NAMALWA (cell line): ENCODE results near the gene SPI1.

Experiments used
- DNase-seq: peaks from one replicate; pipeline ENCODE4 v3.0.0-alpha.2; 2015; ENCODE audit warnings: low spot score

Gene SPI1

DNA sequence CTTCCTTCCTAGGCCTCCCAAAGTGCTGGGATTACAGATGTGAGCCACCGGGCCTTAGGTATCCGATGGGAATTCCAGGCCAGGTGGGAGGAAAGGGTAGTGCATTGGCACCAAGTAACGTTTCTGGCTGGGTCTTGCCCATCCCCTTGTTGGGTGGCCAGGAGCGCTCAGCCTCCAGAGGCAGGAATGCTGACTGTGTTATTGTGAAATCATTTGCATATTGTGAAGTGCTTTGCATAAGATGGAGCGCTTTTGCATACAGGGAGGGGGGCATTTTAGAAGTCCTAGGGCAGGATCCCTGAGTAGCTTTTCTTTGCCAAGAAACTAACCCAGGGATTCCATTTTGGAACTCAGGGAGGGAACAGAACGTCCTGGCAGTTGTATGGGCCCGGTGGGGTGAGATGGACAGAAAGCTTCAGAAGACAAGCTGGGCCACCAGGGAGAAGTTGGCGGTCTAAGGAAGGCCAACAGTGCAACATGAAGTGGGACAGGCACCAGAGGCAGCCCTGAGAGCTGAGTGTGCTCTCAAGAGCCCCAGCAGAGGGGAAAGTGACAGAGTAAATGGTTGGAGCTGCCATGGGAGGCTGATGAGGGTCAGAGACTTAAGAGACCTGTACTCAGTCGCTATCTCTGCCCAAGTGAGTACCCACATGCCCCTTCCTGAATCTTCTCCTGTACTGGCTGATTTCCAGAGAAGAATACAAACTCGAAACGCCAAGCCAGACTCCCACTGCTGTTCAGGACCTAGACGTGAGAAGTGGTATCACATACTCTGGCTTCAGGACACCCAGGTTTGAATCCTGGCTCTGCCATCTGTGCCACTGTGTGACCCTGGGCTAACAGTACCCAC is 28.8 kb upstream of the SPI1 start:
- peak; percentile 69 for DNase-seq

GRCh38 chr11:47403571-47403970 is 25.2 kb upstream of the SPI1 start:
- DNase-seq = no peak

GRCh38 chr11:47403135-47403534 is 24.8 kb upstream of the SPI1 start:
- no peak for DNase-seq

GRCh38 chr11:47400768-47401279 is 22.5 kb upstream of the SPI1 start:
- DNase-seq = peak; percentile 88

- peak; percentile 71 for DNase-seq
Measured at GRCh38 chr11:47399860-47400767, 21.8 kb upstream of the SPI1 start.

DNA sequence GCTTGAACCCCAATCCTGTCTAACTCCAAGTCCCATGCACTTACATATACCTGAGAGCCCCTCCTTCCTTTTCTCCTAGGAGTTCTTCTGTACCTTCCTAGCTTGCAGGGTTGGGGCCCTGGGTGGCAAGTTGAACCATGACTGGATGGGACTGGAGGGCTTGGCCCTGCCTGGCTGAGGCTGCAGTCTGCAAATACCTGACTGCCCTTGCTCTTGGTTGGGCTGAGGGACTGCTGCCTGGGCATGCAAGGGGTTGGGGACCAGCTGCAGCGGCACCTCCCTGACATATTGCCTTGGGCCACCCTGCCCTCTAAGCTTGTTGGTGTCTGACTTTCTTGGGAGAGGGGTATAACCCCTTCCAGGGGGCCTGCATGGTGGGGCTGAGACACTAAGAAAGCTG is 20.2 kb upstream of the SPI1 start:
- DNase-seq = no peak

GRCh38 chr11:47398011-47398410 is 19.7 kb upstream of the SPI1 start:
- no peak for DNase-seq

GRCh38 chr11:47396049-47396320 is 17.6 kb upstream of the SPI1 start:
- no peak for DNase-seq

DNA sequence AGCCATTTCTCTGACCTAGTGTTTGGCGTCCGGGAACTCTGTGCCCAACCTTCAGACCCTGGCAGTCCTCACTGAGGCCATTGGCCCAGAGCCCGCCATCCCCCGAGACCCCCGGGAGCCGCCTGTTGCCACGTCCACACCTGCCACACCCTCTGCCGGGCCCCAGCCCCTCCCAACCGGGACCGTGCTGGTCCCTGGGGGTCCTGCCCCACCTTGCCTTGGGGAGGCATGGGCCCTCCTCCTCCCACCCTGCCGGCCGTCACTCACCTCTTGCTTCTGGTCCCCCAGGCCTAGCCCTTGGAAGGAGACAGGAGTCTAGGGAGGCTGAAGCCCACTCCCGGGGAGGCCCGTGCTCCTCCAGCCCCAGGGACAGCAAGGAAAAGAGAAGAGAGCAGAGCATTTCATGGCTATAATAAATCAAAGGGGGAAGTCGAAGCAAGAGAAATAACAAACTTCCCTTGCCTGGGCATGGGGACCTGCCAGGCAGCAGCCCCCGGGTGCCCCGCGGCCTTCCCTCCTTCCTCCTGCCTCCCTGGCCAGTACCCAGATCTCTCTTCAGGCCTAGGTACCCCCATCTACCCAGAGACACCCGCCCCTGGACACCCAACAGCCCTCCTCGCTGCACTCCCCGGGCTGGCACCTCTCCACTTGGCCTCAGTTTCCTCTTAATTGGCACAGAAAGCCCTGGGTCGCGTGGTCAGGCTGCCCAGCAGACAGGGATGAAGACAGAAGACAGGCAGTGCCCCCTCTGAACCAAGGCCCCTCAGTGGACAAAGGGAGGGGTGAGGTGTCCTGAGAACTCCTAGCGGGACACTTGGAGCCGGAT is 17.1 kb upstream of the SPI1 start:
- DNase-seq = peak; percentile 48

DNA sequence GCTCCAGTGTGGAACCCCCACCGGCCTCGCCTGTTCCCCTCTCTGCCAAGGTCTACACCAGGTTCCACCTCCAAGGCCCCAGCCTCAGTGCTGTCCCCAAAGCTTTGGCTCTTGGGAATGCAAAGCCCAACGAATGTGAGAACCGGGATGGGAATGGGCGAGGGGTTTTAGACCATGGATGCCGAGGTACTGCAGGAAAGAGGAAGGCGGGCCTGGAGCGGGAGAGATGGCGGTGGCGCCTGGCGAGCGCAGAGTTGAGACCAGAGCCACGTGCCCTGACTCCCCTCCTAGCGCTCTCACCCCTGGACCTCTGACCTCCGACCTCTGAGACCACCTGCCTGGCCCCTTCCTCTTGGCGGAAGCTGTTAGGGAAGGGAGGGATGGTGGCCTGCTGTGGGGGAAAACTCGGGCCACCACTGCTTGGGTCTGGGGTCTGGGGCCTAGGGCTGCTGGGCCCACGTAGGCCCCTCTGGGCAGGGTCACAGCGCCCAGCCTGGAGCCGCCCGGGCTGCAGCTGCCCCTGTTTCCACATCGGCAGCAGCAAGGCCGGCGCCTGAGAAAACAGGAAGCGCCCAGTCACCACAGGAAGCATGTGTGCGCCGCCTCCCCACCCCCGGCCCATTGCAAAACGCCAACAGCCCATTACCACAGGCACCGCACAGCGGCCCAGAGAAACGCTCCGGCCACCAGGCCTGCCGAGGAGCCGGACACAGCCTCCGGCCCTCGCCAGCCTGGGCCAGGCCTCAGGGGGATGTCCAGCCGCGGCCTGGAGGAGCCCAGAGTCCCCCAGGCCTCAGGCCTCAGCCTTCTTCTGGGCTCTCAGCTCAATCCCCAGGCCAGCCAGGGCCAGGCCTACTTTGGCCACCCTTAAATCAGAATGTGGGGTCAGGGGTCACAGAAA is 16.2 kb upstream of the SPI1 start:
- peak; percentile 80 for DNase-seq

GRCh38 chr11:47394050-47394321 is 15.6 kb upstream of the SPI1 start:
- DNase-seq = no peak

DNA sequence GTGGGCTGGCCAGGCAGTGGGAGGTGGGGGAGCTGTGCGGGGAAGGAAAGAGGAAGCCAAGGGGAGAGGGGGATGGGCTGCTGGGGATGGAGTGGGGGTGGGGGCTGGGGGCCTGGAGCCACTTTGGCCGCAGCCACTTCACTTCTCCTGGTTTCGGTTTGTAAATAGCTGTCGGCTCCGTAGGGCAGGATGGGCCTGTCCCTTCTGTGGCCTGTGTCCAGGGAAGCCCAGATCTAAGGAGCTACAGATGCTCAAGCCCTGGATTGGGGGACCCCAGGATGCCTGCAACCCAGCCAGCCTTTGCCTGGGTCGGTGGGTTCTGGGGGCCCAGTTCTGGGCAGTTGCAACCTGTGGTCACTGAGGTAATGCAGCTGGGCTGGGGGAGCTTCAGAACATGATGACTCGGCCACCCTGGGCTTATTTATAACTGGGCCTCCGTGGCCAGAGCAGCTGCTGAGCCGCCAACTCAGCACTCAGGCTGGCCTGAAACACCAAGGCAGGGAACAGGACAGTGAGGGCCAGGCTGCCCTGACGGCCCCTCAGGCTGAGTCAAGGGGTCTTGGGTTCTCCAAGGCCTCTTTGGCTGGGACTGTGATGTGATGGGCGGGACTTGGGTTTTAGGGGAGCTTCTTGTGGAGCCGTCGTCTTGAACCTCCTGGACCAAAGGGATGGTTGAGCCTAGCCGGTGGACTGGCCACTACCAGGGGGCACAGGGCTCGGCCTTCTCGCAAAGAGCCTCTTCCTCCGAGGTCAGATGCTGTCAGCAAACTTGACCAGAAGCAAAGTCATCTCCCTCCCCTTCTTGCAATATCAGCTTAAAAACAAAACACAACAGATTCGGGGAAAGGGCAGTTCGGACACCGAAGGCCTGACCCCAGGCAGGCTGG is 15.1 kb upstream of the SPI1 start:
- DNase-seq = no peak

- no peak for DNase-seq
Measured at GRCh38 chr11:47392546-47393162, 14.3 kb upstream of the SPI1 start.

DNA sequence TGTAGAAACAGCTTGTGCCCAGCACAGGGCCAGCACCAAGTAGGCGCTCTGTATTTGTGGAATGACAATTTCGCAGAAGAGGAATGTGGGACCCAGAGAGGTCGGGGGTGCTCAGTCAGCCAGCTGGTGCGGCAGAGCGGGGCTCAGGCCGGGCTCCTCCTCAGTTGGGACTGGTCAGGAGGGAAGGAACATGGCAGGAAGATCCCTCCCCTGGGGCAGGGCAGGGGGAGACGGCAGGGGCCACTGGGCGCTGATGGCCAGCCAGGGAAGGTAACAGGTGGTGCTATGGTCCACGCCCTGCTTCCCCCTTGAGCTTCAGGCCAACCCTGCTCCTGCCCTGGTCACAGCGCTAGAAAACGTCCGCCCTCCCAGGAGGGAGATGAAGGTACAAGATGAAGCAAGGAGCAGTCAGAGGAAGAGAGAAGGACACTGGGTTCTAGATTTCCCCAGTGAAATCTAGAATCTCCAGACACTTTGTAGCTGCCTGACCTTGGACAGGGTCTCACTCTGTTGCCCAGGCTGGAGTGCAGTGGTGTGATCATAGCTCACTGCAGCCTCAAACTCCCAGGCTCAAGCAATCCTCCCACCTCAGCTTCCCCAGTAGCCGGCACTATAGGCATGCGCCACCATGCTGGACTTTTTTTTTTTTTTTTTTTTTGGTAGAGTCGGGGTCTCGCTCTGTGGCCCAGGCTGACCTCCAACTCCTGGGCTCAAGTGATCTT is 13.5 kb upstream of the SPI1 start:
- no peak for DNase-seq

DNA sequence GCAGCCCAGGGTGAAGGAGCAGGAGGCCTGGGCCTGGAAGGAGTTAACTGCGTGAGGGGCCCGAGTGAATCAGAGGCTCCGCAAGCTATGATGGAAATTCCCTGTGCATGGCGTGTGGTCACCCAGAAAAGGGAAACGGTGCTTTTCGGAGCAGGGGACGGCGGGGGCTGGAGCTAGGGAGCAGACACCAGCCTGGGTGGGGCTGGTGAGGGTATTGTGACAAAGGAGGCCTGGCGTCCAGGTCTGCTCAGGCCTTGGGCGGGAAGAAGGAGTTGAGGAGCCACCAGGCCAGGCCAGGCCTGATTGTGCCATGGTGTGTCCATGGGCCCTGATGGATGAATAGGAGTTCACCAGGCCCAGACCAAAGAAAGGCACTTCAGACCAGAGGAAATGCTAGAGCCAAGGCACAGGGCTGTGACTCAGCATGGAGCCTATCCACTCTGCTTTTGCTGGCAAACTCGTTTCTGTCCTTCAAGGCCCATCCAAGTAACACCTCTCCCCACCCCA is 12.8 kb upstream of the SPI1 start:
- no peak for DNase-seq

DNA sequence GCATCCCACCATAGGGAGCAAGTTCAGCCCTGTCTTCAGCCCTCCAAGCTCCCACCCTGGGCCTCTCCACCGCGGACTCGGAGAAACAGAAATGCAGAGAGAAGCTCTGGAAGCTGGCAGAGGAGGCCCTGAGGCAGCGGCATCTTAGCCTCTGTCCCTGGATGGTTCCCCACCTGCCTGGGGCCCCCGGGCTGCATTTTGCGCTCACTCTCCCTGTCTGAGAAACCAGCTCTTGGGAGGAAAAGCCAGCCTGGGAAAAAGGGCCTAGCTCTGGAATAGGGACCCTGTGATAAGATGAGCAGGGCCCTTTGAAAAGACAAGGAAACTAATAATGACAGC is 12.0 kb upstream of the SPI1 start:
- no peak for DNase-seq

DNA sequence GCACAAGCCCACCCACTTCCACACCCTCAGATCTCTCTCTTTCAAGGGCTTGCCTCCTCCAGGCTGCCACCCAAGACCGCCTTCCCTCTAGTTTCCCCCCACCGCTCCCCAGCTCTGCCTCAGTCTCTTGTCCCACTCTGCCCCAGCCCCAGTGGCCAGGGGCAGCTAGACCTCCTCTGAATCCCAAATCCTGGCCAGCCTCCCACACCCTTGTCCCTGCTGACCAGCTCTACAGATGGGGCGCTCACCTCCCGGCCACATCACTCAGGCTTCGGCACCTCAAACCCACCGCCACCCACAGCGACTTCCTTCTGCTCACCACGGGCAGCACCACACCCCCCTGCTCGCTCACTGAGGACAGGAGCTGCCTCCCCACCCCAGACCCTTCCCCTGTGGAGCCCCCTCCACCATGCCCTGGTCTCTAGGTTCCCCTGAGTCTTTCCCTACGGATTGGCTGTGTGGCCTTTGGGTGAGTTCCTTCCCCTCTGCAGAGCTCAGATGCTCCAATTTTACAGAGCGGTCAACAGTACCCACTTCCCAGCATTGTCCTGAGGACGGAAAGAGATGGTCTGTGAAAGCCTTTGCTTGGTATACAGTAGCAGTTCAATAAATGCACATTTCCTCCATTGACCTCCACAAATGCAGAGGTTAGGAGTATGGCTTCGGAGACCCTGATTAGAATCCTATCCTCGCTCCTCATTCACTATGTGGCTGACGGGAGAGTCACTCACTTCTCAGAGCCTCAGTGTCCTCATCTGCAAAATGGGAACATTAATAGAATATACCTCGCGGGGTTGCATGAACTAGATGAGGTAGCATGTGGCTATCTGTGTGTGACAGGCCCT is 11.5 kb upstream of the SPI1 start:
- no peak for DNase-seq
